ENCODE data around the gene OR52H1.

DNA sequence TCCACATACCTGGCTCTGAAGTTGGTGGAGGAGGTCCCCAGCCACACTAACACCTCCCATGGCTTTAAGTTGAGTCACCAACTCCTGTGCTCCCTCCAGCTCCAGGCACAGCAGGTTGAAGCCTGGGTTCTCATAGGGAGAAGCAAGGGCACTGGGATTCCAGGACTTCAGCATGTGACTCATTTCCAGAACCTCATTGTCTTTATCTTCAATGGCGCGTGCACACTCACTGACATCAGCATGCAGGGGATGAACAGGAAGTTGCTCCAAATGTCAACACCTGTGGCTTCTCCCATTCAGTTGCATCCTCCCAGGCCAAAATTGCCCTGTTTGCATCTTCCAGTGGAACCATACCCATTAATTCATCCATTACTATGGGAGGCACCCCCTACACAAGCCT, 26.0 kb downstream of the OR52H1 start:
- TF ChIP-seq, protein P1, sequence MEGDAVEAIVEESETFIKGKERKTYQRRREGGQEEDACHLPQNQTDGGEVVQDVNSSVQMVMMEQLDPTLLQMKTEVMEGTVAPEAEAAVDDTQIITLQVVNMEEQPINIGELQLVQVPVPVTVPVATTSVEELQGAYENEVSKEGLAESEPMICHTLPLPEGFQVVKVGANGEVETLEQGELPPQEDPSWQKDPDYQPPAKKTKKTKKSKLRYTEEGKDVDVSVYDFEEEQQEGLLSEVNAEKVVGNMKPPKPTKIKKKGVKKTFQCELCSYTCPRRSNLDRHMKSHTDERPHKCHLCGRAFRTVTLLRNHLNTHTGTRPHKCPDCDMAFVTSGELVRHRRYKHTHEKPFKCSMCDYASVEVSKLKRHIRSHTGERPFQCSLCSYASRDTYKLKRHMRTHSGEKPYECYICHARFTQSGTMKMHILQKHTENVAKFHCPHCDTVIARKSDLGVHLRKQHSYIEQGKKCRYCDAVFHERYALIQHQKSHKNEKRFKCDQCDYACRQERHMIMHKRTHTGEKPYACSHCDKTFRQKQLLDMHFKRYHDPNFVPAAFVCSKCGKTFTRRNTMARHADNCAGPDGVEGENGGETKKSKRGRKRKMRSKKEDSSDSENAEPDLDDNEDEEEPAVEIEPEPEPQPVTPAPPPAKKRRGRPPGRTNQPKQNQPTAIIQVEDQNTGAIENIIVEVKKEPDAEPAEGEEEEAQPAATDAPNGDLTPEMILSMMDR (IDR thresholded peaks at IDR 0.05) = no peak
- no peak for TF ChIP-seq EZH2 (IDR thresholded peaks at IDR 0.05)

Data from neural progenitor cell (in vitro differentiated cells).